Neural cell (in vitro differentiated cells): ENCODE measurements around the gene WASHC4.

Experiments
- CTCF ChIP-seq: fragments of 450-650 bp; IDR thresholded peaks from 2 replicates; pipeline ENCODE4 v1.5.1; 2014; ENCODE audit warnings: antibody characterized with exemption, mild to moderate bottlenecking, moderate library complexity; ENCODE audit not compliant: poor library complexity, severe bottlenecking
- EP300 ChIP-seq: fragments of 450-650 bp; conservative IDR thresholded peaks from 2 replicates; pipeline ENCODE4 v1.6.1; 2014; ENCODE audit warnings: antibody characterized with exemption, mild to moderate bottlenecking, moderate library complexity; ENCODE audit not compliant: poor library complexity, severe bottlenecking
- EZH2 ChIP-seq: fragments of 200-600, 300-800 bp; shearing (Covaris generic), sonication (generic); IDR thresholded peaks from 2 replicates; pipeline ENCODE4 v1.6.1; 2014; ENCODE audit warnings: antibody characterized with exemption, low read length, borderline replicate concordance, mild to moderate bottlenecking; ENCODE audit not compliant: insufficient read depth, poor library complexity, severe bottlenecking
- POLR2AphosphoS5 ChIP-seq: IDR thresholded peaks from 2 replicates; pipeline ENCODE4 v1.6.1; 2012
- RAD21 ChIP-seq: fragments of 450-650 bp; conservative IDR thresholded peaks from 2 replicates; pipeline ENCODE4 v1.6.1; 2014; ENCODE audit warnings: antibody characterized with exemption, mild to moderate bottlenecking, moderate library complexity
- TAF1 ChIP-seq: IDR thresholded peaks from 2 replicates; pipeline ENCODE4 v1.6.1; 2012; ENCODE audit warnings: low read depth

GRCh38 chr12:105196090-105196489, 88.6 kb downstream of the WASHC4 start:
- TF ChIP-seq CTCF, result no peak
- TF ChIP-seq POLR2AphosphoS5, result no peak
- TF ChIP-seq EZH2, result no peak
- no peak for TF ChIP-seq RAD21
- TF ChIP-seq TAF1, result no peak
- TF ChIP-seq EP300, result no peak
